HG03025 (cell line): Measurements from ENCODE around the gene RFC2.
A peak's percentile ranks its signal among the peaks of the same experiment; 100 is the strongest.

Source experiments
- ATAC-seq: cut with Tn5 transposase; IDR thresholded peaks from one replicate; pipeline ENCODE4 v1.9.1; 2021; ENCODE audit warnings: mild to moderate bottlenecking, moderate library complexity; ENCODE audit not compliant: unreplicated experiment, low FRiP score

Gene RFC2

GRCh38 chr7:74254129-74254857 is at the start of gene RFC2:
TSS of gene RFC2 (minus strand) at chr7:74254399. CDS start at chr7:74254383, 16 bp downstream.
- ATAC-seq, result peak; percentile 86

DNA sequence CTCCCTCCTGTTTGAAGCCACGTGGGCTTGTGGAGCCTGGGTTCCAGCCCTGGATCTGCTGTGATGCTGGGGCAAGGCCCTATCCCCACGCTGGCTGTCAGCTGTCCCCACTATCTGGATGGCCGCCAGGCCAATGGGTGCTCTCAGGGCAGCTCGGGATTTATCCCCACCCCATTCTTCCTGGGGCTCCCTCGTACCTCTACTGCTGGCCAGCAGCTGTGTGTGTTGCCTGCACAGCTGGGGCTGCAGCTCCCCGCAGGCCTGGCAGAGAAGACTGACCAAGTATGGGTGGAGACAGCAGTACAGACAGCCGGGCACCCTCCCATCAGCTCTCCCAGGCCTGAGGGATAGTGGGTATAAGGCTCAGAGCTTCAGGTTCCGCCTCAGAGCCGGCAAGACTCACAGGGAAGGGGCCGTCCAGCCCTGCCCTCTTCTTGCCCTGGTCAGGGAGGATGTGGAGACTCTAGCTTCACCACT is 48.6 kb upstream of the RFC2 start:
- ATAC-seq, result no peak

- no peak for ATAC-seq
These were observed 46.7 kb upstream of the RFC2 start for GRCh38 chr7:74300926-74301325.

DNA sequence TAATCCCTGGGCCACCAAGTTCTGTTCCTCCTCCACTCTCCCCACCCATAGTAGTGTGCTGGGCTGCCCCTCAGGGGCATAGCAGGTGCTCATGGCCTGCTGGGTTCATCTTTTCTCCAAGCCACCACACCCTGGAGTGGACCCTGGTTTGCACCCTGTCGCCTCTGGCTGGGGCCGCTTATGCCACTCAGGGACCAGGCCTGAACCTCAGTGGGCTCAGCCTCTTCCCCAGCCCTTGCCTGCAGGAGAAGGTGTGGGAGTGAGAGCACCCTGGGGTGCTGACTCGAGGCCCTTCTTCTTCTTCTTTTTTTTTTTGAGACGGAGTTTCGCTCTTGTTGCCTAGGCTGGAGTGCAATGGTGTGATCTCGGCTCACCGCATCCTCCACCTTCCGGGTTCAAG is 45.2 kb upstream of the RFC2 start:
- no peak for ATAC-seq

DNA sequence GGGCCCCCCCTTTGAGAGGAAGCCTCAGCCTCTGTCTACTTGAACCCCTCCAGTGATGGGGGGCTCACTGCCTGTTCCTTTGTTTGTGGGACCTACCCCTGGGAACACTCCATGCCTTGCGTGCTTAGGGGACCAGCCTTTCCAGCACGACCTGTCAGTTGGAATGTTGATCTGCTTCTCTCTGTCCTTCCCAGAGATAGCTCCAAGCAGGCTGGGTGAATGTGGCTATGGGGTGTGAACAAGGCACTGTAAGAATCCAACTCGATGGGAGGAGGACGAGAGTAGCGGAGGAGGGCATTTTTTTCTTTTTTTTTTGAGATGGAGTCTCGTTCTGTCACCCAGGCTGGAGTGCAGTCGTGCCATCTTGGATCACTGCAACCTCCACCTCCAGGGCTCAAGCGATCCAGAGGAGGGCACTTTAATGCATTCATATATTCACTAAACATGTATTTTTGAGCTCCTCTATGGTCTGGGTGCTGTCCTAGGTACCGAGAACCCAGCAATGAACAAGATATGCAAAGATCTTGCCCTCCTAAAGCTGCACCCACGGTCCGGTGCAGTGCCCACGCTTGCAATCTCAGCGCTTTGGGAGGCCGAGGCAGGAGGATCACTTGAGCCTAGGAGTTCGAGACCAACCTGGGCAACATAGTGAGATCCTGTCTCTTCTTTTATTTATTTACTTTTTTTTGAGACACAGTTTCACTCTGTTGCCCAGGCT is 43.5 kb upstream of the RFC2 start:
- no peak for ATAC-seq

GRCh38 chr7:74294191-74294998 is 40.2 kb upstream of the RFC2 start:
- no peak for ATAC-seq

- no peak for ATAC-seq
These were observed 39.3 kb upstream of the RFC2 start for GRCh38 chr7:74293577-74293908.

- no peak for ATAC-seq
These were observed 38.8 kb upstream of the RFC2 start for GRCh38 chr7:74292757-74293576.

DNA sequence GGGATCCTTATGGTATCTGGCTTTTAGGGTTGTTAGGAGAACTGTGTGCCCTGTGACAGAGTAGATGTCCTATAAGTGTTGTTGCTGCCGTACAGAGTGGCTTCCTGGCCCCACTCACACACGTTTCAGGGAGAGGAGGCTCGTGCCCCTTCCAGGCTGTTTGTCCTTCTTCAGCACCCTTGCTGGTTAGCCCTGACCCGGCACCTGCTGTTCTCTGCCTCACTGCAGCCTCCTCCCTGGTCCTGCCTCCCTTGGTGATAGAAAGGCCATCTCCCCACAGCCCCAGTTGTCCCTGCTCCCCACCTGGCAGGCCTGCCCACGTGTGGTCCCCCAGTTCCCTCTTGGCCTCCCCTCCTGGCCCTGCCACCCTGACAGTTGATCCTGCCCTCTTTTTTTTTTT is 37.3 kb upstream of the RFC2 start:
- ATAC-seq, result no peak

DNA sequence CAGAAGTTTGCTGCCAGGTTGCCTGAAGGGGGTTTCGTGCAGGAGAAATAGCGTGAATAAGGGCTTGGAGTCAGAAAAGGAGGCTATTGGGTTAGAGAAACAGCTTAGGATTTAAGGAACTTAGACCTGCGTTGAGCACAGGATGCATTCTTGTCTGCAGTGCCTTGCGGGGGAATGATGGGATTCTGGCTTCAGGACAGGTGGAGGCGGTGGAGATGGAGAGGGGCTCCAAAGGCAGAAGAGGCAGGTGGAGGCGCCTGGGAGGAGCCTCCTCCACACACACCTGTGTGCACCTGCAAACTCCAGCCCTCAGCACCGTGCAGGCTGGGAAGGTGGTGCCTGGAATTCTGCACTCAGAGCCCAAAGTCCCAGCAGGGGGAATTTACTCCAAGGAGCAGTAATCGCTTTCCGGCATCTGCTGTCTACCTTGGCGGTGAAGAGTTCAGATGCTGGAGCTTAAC is 36.8 kb upstream of the RFC2 start:
- ATAC-seq, result no peak

GRCh38 chr7:74290553-74290950 is 36.4 kb upstream of the RFC2 start:
- no peak for ATAC-seq

- no peak for ATAC-seq
These were observed 35.7 kb upstream of the RFC2 start for GRCh38 chr7:74289659-74290552.

GRCh38 chr7:74289018-74289658 is 34.9 kb upstream of the RFC2 start, which contains the start of gene CLIP2:
TSS of gene CLIP2 (plus strand) at chr7:74289407. CDS start at chr7:74317547, 28,140 bp downstream.
- peak; percentile 48 for ATAC-seq

DNA sequence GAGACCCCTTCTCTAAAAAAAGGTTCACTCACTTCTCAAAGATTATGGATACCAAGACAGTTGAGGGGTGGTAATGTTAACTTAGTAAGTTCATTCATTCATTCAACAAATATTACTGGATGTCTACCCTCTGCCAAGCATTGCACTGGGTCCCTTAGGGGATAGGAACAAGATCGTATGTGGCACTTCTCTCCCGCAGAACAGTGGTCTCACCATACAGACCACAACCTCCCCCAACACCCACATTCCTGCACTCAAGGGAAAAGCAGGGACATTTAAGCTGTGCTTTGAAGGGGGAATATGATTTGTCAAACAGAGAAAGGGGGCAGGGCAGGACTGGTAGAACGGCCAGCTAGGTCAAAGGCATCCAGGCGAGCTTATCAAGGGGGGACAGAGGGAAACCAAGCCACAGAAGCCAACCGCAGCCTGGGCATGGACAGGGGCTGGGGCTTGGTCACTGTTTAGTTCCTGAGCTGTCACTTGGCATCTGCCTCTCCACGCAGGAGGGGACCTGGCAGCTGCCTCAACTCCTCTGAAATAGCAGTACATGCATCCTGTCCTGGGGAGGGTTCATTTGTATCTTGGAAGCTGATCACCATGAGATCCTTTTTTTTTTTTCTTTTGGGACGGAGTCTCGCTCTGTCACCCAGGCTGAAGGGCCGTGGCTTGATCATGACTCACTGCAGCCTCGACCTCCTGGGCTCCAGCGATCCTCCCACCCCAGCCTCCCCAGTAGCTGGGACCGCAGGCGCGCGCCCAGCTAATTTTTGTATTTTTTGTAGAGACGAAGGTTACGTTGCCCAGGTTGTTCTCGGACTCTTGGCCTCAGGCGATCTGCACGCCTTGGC is 34.1 kb upstream of the RFC2 start:
- ATAC-seq, result no peak

- ATAC-seq, result no peak
These were observed 33.3 kb upstream of the RFC2 start for GRCh38 chr7:74287303-74288033.

DNA sequence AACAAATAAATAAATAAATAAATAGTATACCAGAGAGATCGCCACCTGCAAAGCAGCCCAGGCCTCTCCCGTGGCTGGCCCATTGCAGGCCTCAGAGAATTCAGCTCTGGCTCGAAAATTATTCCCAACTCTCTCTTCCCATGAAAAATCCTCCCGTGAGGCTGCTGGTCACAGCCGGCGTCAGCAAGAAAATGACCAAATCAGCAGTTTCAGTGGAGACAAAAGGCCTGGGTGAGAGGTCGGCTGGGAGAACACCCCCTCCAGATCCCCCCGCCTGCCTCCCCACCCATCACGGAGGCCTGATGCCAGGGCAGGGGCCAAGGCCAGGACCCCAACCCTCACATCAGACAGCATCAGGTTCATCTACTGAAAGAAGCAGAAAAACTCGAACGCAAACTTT is 31.9 kb upstream of the RFC2 start:
- no peak for ATAC-seq

DNA sequence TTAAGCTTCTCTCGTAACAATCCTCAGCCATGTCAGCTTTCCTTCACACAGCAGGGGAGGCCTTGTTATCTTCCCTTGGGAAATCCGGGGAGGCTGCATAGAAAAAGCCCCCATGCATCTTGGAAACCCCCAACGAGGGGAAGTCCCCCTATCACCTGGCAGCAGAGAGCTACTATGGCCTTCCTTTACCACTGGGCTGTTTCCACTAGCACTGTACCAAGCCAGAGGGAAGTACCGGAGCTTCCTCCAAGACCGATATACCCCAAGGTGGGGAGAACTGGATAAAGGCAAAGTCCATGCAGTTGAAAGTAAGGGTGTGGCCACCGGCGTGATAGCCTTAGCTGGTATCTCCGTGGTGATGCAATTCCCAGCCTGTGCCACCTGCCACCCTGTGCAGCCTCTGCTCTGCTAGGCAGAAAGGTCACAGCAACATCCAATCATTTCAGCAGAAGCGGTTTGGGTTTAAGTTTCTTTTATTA is 30.6 kb upstream of the RFC2 start:
- ATAC-seq, result no peak
